PC-3 (cell line): ENCODE data around the gene NDUFA5.

ENCODE experiments used
- EZH2 ChIP-seq: fragments of 300-600 bp; sonication (generic); IDR thresholded peaks from one replicate; pipeline ENCODE4 v1.6.1; 2017; ENCODE audit warnings: antibody characterized with exemption, mild to moderate bottlenecking, low read length; ENCODE audit not compliant: unreplicated experiment
- EZH2phosphoT487 ChIP-seq: fragments of 300-600 bp; sonication (generic); IDR thresholded peaks from 2 replicates; pipeline ENCODE4 v1.6.1; 2018; ENCODE audit warnings: mild to moderate bottlenecking, antibody characterized with exemption, low read length, borderline replicate concordance
- TF ChIP-seq, protein P1 (sequence below): fragments of 300-600 bp; sonication (generic); conservative IDR thresholded peaks from 2 replicates; pipeline ENCODE4 v1.5.1; 2017; ENCODE audit warnings: antibody characterized with exemption, low read depth, mild to moderate bottlenecking, low read length

- TF ChIP-seq, protein P1, sequence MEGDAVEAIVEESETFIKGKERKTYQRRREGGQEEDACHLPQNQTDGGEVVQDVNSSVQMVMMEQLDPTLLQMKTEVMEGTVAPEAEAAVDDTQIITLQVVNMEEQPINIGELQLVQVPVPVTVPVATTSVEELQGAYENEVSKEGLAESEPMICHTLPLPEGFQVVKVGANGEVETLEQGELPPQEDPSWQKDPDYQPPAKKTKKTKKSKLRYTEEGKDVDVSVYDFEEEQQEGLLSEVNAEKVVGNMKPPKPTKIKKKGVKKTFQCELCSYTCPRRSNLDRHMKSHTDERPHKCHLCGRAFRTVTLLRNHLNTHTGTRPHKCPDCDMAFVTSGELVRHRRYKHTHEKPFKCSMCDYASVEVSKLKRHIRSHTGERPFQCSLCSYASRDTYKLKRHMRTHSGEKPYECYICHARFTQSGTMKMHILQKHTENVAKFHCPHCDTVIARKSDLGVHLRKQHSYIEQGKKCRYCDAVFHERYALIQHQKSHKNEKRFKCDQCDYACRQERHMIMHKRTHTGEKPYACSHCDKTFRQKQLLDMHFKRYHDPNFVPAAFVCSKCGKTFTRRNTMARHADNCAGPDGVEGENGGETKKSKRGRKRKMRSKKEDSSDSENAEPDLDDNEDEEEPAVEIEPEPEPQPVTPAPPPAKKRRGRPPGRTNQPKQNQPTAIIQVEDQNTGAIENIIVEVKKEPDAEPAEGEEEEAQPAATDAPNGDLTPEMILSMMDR = no peak
- TF ChIP-seq EZH2phosphoT487 (no peak), EZH2 (no peak)
Measured at GRCh38 chr7:123557398-123558288, at the start of gene NDUFA5.
